Gastroesophageal sphincter (tissue), 4 donors: ENCODE measurements around the gene USP24. TPM values are rescaled to one million over a fixed set of nuclear protein-coding genes. Genes with fewer than 3 reads are reported as not detected.
"Not testable (repeated sequence)": the region's sequence is repeated elsewhere in the genome, so short reads cannot be mapped to it uniquely, and the experiment has no call there.

ENCODE experiments used
- ATAC-seq: fragments of 150-250 bp; one replicate; pipeline ENCODE4 v1.9.1; 2016; ENCODE audit warnings: mild to moderate bottlenecking, moderate library complexity
- H3K27ac ChIP-seq, 4 donors: fragments of 200-600 bp; sonication (generic) in 3 of 4; 1 replicate in 3 of 4; 2 replicates in 1 of 4; pipeline ENCODE4 v1.5.1; 2016 to 2019
- H3K27me3 ChIP-seq: fragments of 200-600 bp; sonication (generic); one replicate; pipeline ENCODE4 v1.5.1; 2019
- H3K36me3 ChIP-seq, 2 donors: fragments of 200-600 bp; sonication (generic); one replicate each; pipeline ENCODE4 v1.5.1; 2019; ENCODE audit warnings: control low read depth in 1 of 2
- H3K4me1 ChIP-seq, 3 donors: fragments of 200-600 bp; sonication (generic); 1 replicate in 2 of 3; 2 replicates in 1 of 3; pipeline ENCODE4 v1.5.1; 2016 to 2019; ENCODE audit warnings: control low read depth in 2 of 3
- H3K4me3 ChIP-seq, 2 donors: fragments of 200-600 bp; sonication (generic); one replicate each; pipeline ENCODE4 v1.5.1; 2019; ENCODE audit warnings: mild to moderate bottlenecking in 1 of 2, moderate library complexity in 1 of 2
- H3K9me3 ChIP-seq, 3 donors: fragments of 200-600 bp; sonication (generic); one replicate each; pipeline ENCODE4 v1.5.1; 2017 to 2019; ENCODE audit warnings: control low read depth in 2 of 3
- CTCF ChIP-seq, 4 experiments: fragments of 200-600 bp in 2 of 4; fragments of 450-650 bp in 2 of 4; sonication (generic) in 1 of 4; IDR thresholded peaks; one replicate each; pipeline ENCODE4 v1.5.1; 2017 to 2019; ENCODE audit warnings: antibody characterized with exemption in 4 of 4, mild to moderate bottlenecking in 2 of 4, moderate library complexity in 2 of 4
- EP300 ChIP-seq: sonication (generic); formaldehyde crosslinking; IDR thresholded peaks from one replicate; pipeline ENCODE4 v1.6.1; 2017; ENCODE audit warnings: antibody characterized with exemption, mild to moderate bottlenecking
- POLR2A ChIP-seq, 2 donors: fragments of 450-650 bp; IDR thresholded peaks; one replicate each; pipeline ENCODE4 v1.6.1; 2017; ENCODE audit warnings: antibody characterized with exemption in 2 of 2, mild to moderate bottlenecking in 2 of 2, moderate library complexity in 1 of 2
- POLR2AphosphoS5 ChIP-seq: sonication (generic); formaldehyde crosslinking; IDR thresholded peaks from one replicate; pipeline ENCODE4 v1.6.1; 2017; ENCODE audit warnings: antibody characterized with exemption
- WGBS, 2 donors: methylation state at CpG; one replicate each; pipeline ENCODE4 v1.1.5; 2018; ENCODE audit warnings: low coverage in 1 of 2; 5-methylcytosine and 5-hydroxymethylcytosine counted together
- total RNA-seq, 4 donors: library from RNA; depleted of rRNA; stranded (reverse); fragments of >200 nt; gene quantifications; one replicate each; pipeline ENCODE4 v1.1.0, GENCODE V29; 2016

Gene USP24
- total RNA-seq, 4 donors from 2014 or later = 36.8 to 54.8 (median 45.5) TPM

GRCh38 chr1:55206210-55206609 lies 9.0 kb downstream of the USP24 start:
- H3K9me3 ChIP-seq = no peaks in the 10 kb centered on the region
- H3K4me3 ChIP-seq = no peak overlapping the region
- WGBS, 2 donors = 69% methylated on average over 2 of the region's 2 CpGs
- no peak overlapping the region for H3K27ac ChIP-seq
- TF ChIP-seq POLR2AphosphoS5 (no peak), POLR2A (IDR thresholded peaks at IDR 0.05) (no peak), CTCF (IDR thresholded peaks at IDR 0.05) (no peak), EP300 (no peak)
- H3K27me3 ChIP-seq = no peaks in the 10 kb centered on the region
- H3K36me3 ChIP-seq = no peaks in the 10 kb centered on the region
- no peak for ATAC-seq
- peaks cover 6 to 86% (median 15%) of the 10 kb centered on the region in 3 donors for H3K4me1 ChIP-seq

- WGBS, 2 donors = 27 to 33% methylated on average over 1 of the region's 1 CpG
- no peaks in the 10 kb centered on the region for H3K9me3 ChIP-seq
- H3K4me1 ChIP-seq = peaks cover 6 to 86% (median 9%) of the 10 kb centered on the region in 3 donors
- no peak overlapping the region for H3K4me3 ChIP-seq
- TF ChIP-seq EP300 = no peak
- no peak for TF ChIP-seq POLR2A (IDR thresholded peaks at IDR 0.05)
- no peak for TF ChIP-seq CTCF (IDR thresholded peaks at IDR 0.05)
- TF ChIP-seq POLR2AphosphoS5 = no peak
- peak; percentile 50 for ATAC-seq
- H3K36me3 ChIP-seq = no peaks in the 10 kb centered on the region
- no peaks in the 10 kb centered on the region for H3K27me3 ChIP-seq
- no peak overlapping the region for H3K27ac ChIP-seq
Measured at GRCh38 chr1:55204997-55205396, 10.2 kb downstream of the USP24 start.

- no peaks in the 10 kb centered on the region for H3K36me3 ChIP-seq
- 89 to 91% methylated on average over 2 of the region's 2 CpGs for WGBS, 2 donors
- no peak overlapping the region for H3K4me3 ChIP-seq
- peaks cover 6 to 67% (median 6%) of the 10 kb centered on the region in 3 donors for H3K4me1 ChIP-seq
- no peak for TF ChIP-seq POLR2A (IDR thresholded peaks at IDR 0.05)
- no peak for ATAC-seq
- no peaks in the 10 kb centered on the region for H3K27me3 ChIP-seq
- no peak overlapping the region for H3K27ac ChIP-seq
- H3K9me3 ChIP-seq = no peaks in the 10 kb centered on the region
Measured at GRCh38 chr1:55203064-55203463, 12.1 kb downstream of the USP24 start.

GRCh38 chr1:55200667-55201066 lies 14.5 kb downstream of the USP24 start:
- WGBS, 2 donors = 36 to 37% methylated on average over 2 of the region's 2 CpGs
- no peak for ATAC-seq
- H3K9me3 ChIP-seq = no peaks in the 10 kb centered on the region
- peaks cover 9 to 63% (median 13%) of the 10 kb centered on the region in 3 donors for H3K4me1 ChIP-seq
- no peak overlapping the region for H3K27ac ChIP-seq
- no peaks in the 10 kb centered on the region for H3K36me3 ChIP-seq
- no peaks in the 10 kb centered on the region for H3K27me3 ChIP-seq
- H3K4me3 ChIP-seq = no peak overlapping the region
- no peak for TF ChIP-seq CTCF (IDR thresholded peaks at IDR 0.05)
- TF ChIP-seq POLR2A (IDR thresholded peaks at IDR 0.05) = no peak
- no peak for TF ChIP-seq POLR2AphosphoS5
- TF ChIP-seq EP300 = no peak

GRCh38 chr1:55199735-55200134 lies 15.4 kb downstream of the USP24 start:
- H3K27ac ChIP-seq, H3K36me3 ChIP-seq, H3K4me3 ChIP-seq, ATAC-seq, H3K27me3 ChIP-seq, H3K9me3 ChIP-seq: not testable (repeated sequence)
- peaks cover 3 to 63% (median 12%) of the 10 kb centered on the region in 3 donors for H3K4me1 ChIP-seq
- WGBS, 2 donors = 90 to 97% methylated on average over 8 to 9 of the region's 9 CpGs

- Histone ChIP-seq H3K4me1 (peaks cover 2 to 53% (median 12%) of the 10 kb centered on the region in 3 donors), H3K27me3 (no peaks in the 10 kb centered on the region), H3K36me3 (no peaks in the 10 kb centered on the region), H3K4me3 (no peak overlapping the region), H3K9me3 (no peaks in the 10 kb centered on the region), H3K27ac (no peak overlapping the region)
- WGBS, 2 donors = 90 to 93% methylated on average over 4 of the region's 4 CpGs
- no peak for ATAC-seq
- TF ChIP-seq POLR2AphosphoS5 (no peak), CTCF (IDR thresholded peaks at IDR 0.05) (no peak), EP300 (no peak), POLR2A (IDR thresholded peaks at IDR 0.05) (no peak)
Measured at GRCh38 chr1:55198044-55198443, 17.1 kb downstream of the USP24 start.
